HCT116 (cell line): ENCODE data around the gene ESD.

Source experiments
- JUND ChIP-seq: IDR thresholded peaks from 2 replicates; pipeline ENCODE4 v1.6.1; 2012
- POLR2AphosphoS5 ChIP-seq: IDR thresholded peaks from 2 replicates; pipeline ENCODE4 v1.6.1; 2011; ENCODE audit warnings: mild to moderate bottlenecking, low read depth, low read length, moderate library complexity
- RAD21 ChIP-seq: IDR thresholded peaks from 2 replicates; pipeline ENCODE4 v1.6.1; 2012; ENCODE audit warnings: low read depth, mild to moderate bottlenecking
- SIN3A ChIP-seq: IDR thresholded peaks from 2 replicates; pipeline ENCODE4 v1.6.1; 2012; ENCODE audit warnings: low read depth
- SP1 ChIP-seq: IDR thresholded peaks from 2 replicates; pipeline ENCODE4 v1.6.1; 2012; ENCODE audit warnings: low read depth
- YY1 ChIP-seq: IDR thresholded peaks from 2 replicates; pipeline ENCODE4 v1.6.1; 2011; ENCODE audit warnings: low read length, low read depth, moderate library complexity, mild to moderate bottlenecking; ENCODE audit not compliant: insufficient replicate concordance; ENCODE audit errors: extremely low read depth
- ZNF274 ChIP-seq: fragments of 200-500 bp; sonication (Bioruptor generic); IDR thresholded peaks from 2 replicates; pipeline ENCODE4 v1.6.1; 2014; ENCODE audit warnings: mild to moderate bottlenecking, low read depth, low read length, inconsistent platforms
- TF ChIP-seq, protein P1 (sequence below): IDR thresholded peaks from 2 replicates; pipeline ENCODE4 v1.6.1; 2011; ENCODE audit warnings: mild to moderate bottlenecking, low read length, moderate library complexity; ENCODE audit not compliant: insufficient replicate concordance; ENCODE audit errors: extremely low read depth
- TF ChIP-seq, protein P2 (sequence below), 3 experiments: fragments of 200-600 bp in 1 of 3; sonication (generic) in 1 of 3; IDR thresholded peaks in 2 of 3; conservative IDR thresholded peaks in 1 of 3; 2 replicates each; pipeline ENCODE4 v1.5.1; 2012 to 2017; ENCODE audit warnings: low read depth in 2 of 3, low read length in 2 of 3, antibody characterized with exemption in 1 of 3, borderline replicate concordance in 1 of 3, control low read depth in 1 of 3, mild to moderate bottlenecking in 1 of 3, mixed read lengths in 1 of 3, mixed run types in 1 of 3, moderate library complexity in 1 of 3; ENCODE audit not compliant: insufficient read depth in 1 of 3
- TF ChIP-seq, protein P3 (sequence below): IDR thresholded peaks from 2 replicates; pipeline ENCODE4 v1.6.1; 2012; ENCODE audit warnings: low read depth
- TF ChIP-seq, protein P4 (sequence below): IDR thresholded peaks from 2 replicates; pipeline ENCODE4 v1.6.1; 2012

DNA sequence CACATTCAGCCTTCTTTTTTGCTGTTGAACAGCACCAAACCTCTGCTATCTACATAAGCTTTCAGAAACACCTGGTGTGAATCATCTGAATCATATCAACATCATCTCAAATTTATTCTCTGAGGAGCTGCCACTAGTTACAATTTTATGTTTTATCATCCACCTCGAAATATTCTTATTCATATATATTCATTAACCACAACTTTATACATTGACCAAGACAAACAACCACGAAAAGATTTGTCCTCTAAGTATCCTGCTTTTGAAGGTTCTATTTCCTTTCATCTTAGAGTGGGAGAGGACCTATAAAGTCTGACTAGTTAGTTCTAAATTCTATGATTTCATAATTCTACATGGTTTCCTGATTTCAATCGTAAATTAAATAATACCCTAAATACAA lies 18.9 kb downstream of the ESD start:
- no peak for TF ChIP-seq JUND
- TF ChIP-seq, protein P1, sequence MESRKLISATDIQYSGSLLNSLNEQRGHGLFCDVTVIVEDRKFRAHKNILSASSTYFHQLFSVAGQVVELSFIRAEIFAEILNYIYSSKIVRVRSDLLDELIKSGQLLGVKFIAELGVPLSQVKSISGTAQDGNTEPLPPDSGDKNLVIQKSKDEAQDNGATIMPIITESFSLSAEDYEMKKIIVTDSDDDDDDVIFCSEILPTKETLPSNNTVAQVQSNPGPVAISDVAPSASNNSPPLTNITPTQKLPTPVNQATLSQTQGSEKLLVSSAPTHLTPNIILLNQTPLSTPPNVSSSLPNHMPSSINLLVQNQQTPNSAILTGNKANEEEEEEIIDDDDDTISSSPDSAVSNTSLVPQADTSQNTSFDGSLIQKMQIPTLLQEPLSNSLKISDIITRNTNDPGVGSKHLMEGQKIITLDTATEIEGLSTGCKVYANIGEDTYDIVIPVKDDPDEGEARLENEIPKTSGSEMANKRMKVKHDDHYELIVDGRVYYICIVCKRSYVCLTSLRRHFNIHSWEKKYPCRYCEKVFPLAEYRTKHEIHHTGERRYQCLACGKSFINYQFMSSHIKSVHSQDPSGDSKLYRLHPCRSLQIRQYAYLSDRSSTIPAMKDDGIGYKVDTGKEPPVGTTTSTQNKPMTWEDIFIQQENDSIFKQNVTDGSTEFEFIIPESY, result no peak
- TF ChIP-seq ZNF274, result no peak
- TF ChIP-seq, protein P2, sequence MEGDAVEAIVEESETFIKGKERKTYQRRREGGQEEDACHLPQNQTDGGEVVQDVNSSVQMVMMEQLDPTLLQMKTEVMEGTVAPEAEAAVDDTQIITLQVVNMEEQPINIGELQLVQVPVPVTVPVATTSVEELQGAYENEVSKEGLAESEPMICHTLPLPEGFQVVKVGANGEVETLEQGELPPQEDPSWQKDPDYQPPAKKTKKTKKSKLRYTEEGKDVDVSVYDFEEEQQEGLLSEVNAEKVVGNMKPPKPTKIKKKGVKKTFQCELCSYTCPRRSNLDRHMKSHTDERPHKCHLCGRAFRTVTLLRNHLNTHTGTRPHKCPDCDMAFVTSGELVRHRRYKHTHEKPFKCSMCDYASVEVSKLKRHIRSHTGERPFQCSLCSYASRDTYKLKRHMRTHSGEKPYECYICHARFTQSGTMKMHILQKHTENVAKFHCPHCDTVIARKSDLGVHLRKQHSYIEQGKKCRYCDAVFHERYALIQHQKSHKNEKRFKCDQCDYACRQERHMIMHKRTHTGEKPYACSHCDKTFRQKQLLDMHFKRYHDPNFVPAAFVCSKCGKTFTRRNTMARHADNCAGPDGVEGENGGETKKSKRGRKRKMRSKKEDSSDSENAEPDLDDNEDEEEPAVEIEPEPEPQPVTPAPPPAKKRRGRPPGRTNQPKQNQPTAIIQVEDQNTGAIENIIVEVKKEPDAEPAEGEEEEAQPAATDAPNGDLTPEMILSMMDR (IDR thresholded peaks at IDR 0.05 in 2 of 3, conservative IDR thresholded peaks at IDR 0.05 in 1 of 3; ENCODE audit: borderline replicate concordance in 1 of 3, insufficient read depth in 1 of 3, low read depth in 2 of 3, low read length in 2 of 3), result no peak
- TF ChIP-seq SP1, result no peak
- TF ChIP-seq, protein P3, sequence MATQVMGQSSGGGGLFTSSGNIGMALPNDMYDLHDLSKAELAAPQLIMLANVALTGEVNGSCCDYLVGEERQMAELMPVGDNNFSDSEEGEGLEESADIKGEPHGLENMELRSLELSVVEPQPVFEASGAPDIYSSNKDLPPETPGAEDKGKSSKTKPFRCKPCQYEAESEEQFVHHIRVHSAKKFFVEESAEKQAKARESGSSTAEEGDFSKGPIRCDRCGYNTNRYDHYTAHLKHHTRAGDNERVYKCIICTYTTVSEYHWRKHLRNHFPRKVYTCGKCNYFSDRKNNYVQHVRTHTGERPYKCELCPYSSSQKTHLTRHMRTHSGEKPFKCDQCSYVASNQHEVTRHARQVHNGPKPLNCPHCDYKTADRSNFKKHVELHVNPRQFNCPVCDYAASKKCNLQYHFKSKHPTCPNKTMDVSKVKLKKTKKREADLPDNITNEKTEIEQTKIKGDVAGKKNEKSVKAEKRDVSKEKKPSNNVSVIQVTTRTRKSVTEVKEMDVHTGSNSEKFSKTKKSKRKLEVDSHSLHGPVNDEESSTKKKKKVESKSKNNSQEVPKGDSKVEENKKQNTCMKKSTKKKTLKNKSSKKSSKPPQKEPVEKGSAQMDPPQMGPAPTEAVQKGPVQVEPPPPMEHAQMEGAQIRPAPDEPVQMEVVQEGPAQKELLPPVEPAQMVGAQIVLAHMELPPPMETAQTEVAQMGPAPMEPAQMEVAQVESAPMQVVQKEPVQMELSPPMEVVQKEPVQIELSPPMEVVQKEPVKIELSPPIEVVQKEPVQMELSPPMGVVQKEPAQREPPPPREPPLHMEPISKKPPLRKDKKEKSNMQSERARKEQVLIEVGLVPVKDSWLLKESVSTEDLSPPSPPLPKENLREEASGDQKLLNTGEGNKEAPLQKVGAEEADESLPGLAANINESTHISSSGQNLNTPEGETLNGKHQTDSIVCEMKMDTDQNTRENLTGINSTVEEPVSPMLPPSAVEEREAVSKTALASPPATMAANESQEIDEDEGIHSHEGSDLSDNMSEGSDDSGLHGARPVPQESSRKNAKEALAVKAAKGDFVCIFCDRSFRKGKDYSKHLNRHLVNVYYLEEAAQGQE, result no peak
- TF ChIP-seq SIN3A, result no peak
- TF ChIP-seq, protein P4, sequence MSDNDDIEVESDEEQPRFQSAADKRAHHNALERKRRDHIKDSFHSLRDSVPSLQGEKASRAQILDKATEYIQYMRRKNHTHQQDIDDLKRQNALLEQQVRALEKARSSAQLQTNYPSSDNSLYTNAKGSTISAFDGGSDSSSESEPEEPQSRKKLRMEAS, result no peak
- TF ChIP-seq POLR2AphosphoS5, result no peak
- TF ChIP-seq YY1, result no peak
- no peak for TF ChIP-seq RAD21
